Neural cell (in vitro differentiated cells): Measurements from ENCODE around the gene PPP1R12A. TPM values are rescaled to one million over a fixed set of nuclear protein-coding genes. Genes with fewer than 3 reads are reported as not detected.

Experiments used
- H2AFZ ChIP-seq: fragments of 200-600, 300-800 bp; sonication (generic), shearing (Covaris generic); 2 replicates; pipeline ENCODE4 v1.6.0; 2014; ENCODE audit warnings: low read depth, mild to moderate bottlenecking, antibody characterized with exemption, low read length, moderate library complexity
- H3F3A ChIP-seq: fragments of 200-600 bp; shearing (Covaris generic); 2 replicates; pipeline ENCODE4 v1.6.1; 2016; ENCODE audit warnings: mild to moderate bottlenecking, moderate library complexity, mixed read lengths, antibody characterized with exemption, low read length; ENCODE audit not compliant: insufficient read depth, poor library complexity, severe bottlenecking
- H3K27ac ChIP-seq: fragments of 200-600, 300-800 bp; sonication (generic), shearing (Covaris generic); 2 replicates; pipeline ENCODE4 v1.5.1; 2014; ENCODE audit warnings: mild to moderate bottlenecking, low read length, moderate library complexity
- H3K27me3 ChIP-seq: fragments of 300-800, 200-600 bp; sonication (generic), shearing (Covaris generic); 2 replicates; pipeline ENCODE4 v1.6.0; 2014; ENCODE audit warnings: mild to moderate bottlenecking, low read depth, low read length, moderate library complexity; ENCODE audit not compliant: insufficient read depth
- H3K36me3 ChIP-seq: fragments of 300-800, 200-600 bp; sonication (generic), shearing (Covaris generic); 2 replicates; pipeline ENCODE4 v1.5.1; 2014; ENCODE audit warnings: mild to moderate bottlenecking, antibody characterized with exemption, low read length, moderate library complexity; ENCODE audit not compliant: insufficient read depth
- H3K4me2 ChIP-seq: fragments of 300-800, 200-600 bp; sonication (generic), shearing (Covaris generic); 2 replicates; pipeline ENCODE4 v1.6.0; 2014; ENCODE audit warnings: mild to moderate bottlenecking, low read length
- H3K4me3 ChIP-seq: fragments of 300-800, 200-600 bp; sonication (generic), shearing (Covaris generic); 2 replicates; pipeline ENCODE4 v1.5.1; 2014; ENCODE audit warnings: mild to moderate bottlenecking, low read length, moderate library complexity
- H3K79me2 ChIP-seq: fragments of 200-600 bp; shearing (Covaris generic); replicated peaks from 2 replicates; pipeline ENCODE4 v1.6.0; 2014; ENCODE audit warnings: mild to moderate bottlenecking, low read length, moderate library complexity; ENCODE audit not compliant: insufficient read depth
- H3K9ac ChIP-seq: fragments of 300-800, 200-600 bp; sonication (generic), shearing (Covaris generic); 2 replicates; pipeline ENCODE4 v1.6.1; 2016; ENCODE audit warnings: mild to moderate bottlenecking, low read length, mixed read lengths
- H3K9me2 ChIP-seq: fragments of 200-600 bp; shearing (Covaris generic); 2 replicates; pipeline ENCODE4 v1.6.1; 2016; ENCODE audit warnings: mild to moderate bottlenecking, low read length, mixed read lengths; ENCODE audit not compliant: insufficient read depth
- H3K9me3 ChIP-seq: fragments of 200-600, 300-800 bp; sonication (generic), shearing (Covaris generic); 2 replicates; pipeline ENCODE4 v1.6.1; 2016; ENCODE audit warnings: mild to moderate bottlenecking, mixed run types, low read length, moderate library complexity, mixed read lengths
- H4K20me1 ChIP-seq: fragments of 200-600 bp; shearing (Covaris generic); 2 replicates; pipeline ENCODE4 v1.6.1; 2016; ENCODE audit warnings: mild to moderate bottlenecking, mixed run types; ENCODE audit not compliant: insufficient read depth
- CTCF ChIP-seq: fragments of 450-650 bp; IDR thresholded peaks from 2 replicates; pipeline ENCODE4 v1.5.1; 2014; ENCODE audit warnings: antibody characterized with exemption, mild to moderate bottlenecking, moderate library complexity; ENCODE audit not compliant: poor library complexity, severe bottlenecking
- EP300 ChIP-seq: fragments of 450-650 bp; conservative IDR thresholded peaks from 2 replicates; pipeline ENCODE4 v1.6.1; 2014; ENCODE audit warnings: antibody characterized with exemption, mild to moderate bottlenecking, moderate library complexity; ENCODE audit not compliant: poor library complexity, severe bottlenecking
- EZH2 ChIP-seq: fragments of 200-600, 300-800 bp; shearing (Covaris generic), sonication (generic); IDR thresholded peaks from 2 replicates; pipeline ENCODE4 v1.6.1; 2014; ENCODE audit warnings: antibody characterized with exemption, low read length, borderline replicate concordance, mild to moderate bottlenecking; ENCODE audit not compliant: insufficient read depth, poor library complexity, severe bottlenecking
- MXI1 ChIP-seq: fragments of 450-650 bp; conservative IDR thresholded peaks from 2 replicates; pipeline ENCODE4 v1.6.1; 2014; ENCODE audit warnings: antibody characterized with exemption, mild to moderate bottlenecking; ENCODE audit not compliant: poor library complexity, severe bottlenecking
- POLR2AphosphoS5 ChIP-seq: IDR thresholded peaks from 2 replicates; pipeline ENCODE4 v1.6.1; 2012
- RAD21 ChIP-seq: fragments of 450-650 bp; conservative IDR thresholded peaks from 2 replicates; pipeline ENCODE4 v1.6.1; 2014; ENCODE audit warnings: antibody characterized with exemption, mild to moderate bottlenecking, moderate library complexity
- SMC3 ChIP-seq: fragments of 450-650 bp; conservative IDR thresholded peaks from 2 replicates; pipeline ENCODE4 v1.6.1; 2014; ENCODE audit warnings: antibody characterized with exemption, mild to moderate bottlenecking, moderate library complexity; ENCODE audit not compliant: poor library complexity
- TAF1 ChIP-seq: IDR thresholded peaks from 2 replicates; pipeline ENCODE4 v1.6.1; 2012; ENCODE audit warnings: low read depth
- polyA plus RNA-seq: library from polyadenylated mRNA; depleted of rRNA; stranded (reverse); fragments of >200 nt; gene quantifications from 2 replicates; pipeline ENCODE4 v1.2.3, GENCODE V29; 2014
- TF ChIP-seq, protein P1 (sequence below): IDR thresholded peaks from 2 replicates; pipeline ENCODE4 v1.6.1; 2012; ENCODE audit warnings: borderline replicate concordance

The PPP1R12A gene
- polyA plus RNA-seq, 1 donor from 2014 or later = 68.2 TPM

- no peak overlapping the region for H2AFZ ChIP-seq
These were observed 196.8 kb downstream of the PPP1R12A start for GRCh38 chr12:79737875-79738718.

DNA sequence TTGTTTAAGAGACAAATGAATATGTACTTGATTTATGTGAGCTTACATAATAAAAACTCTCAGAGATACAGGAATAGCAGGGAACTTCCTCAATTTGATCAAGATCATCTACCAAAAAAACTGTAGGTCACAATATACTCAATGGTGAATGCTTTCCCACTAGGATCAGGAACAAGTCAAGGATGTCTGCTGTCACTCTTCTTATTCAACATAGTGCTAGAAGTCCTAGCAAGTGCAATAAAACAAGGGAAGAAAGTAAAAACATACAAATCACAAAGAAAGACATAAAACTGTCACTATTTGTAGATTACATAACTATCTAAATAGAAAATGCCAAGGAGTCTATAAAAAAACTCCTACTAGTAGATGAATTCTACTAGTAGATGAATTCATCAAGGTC, 202.3 kb downstream of the PPP1R12A start:
- Histone ChIP-seq H3K9ac (no peak overlapping the region), H3F3A (no peaks in the 10 kb centered on the region), H3K79me2 (no peaks in the 10 kb centered on the region), H3K27me3 (no peaks in the 10 kb centered on the region), H2AFZ (no peak overlapping the region), H3K27ac (no peak overlapping the region), H3K4me3 (no peak overlapping the region), H3K9me2 (no peaks in the 10 kb centered on the region), H3K4me2 (no peak overlapping the region), H3K36me3 (no peaks in the 10 kb centered on the region), H4K20me1 (no peaks in the 10 kb centered on the region), H3K9me3 (no peaks in the 10 kb centered on the region)
- TF ChIP-seq EZH2 (no peak), POLR2AphosphoS5 (no peak), CTCF (no peak), EP300 (no peak), MXI1 (no peak), RAD21 (no peak), TAF1 (no peak)

More at GRCh38 chr12:79737875-79738718, 196.8 kb downstream of the PPP1R12A start:
- Histone ChIP-seq H3K27me3 (no peaks in the 10 kb centered on the region), H4K20me1 (no peaks in the 10 kb centered on the region), H3K9me3 (no peaks in the 10 kb centered on the region), H3K4me2 (no peak overlapping the region), H3K27ac (no peak overlapping the region), H3K9ac (no peak overlapping the region), H3F3A (no peaks in the 10 kb centered on the region), H3K79me2 (no peaks in the 10 kb centered on the region), H3K4me3 (no peak overlapping the region), H3K9me2 (no peaks in the 10 kb centered on the region), H3K36me3 (no peaks in the 10 kb centered on the region)
- TF ChIP-seq CTCF (peak; percentile 71), POLR2AphosphoS5 (no peak), EP300 (no peak), TAF1 (no peak), MXI1 (no peak), EZH2 (no peak), SMC3 (peak; percentile 75), RAD21 (peak; percentile 65)
- TF ChIP-seq, protein P1, sequence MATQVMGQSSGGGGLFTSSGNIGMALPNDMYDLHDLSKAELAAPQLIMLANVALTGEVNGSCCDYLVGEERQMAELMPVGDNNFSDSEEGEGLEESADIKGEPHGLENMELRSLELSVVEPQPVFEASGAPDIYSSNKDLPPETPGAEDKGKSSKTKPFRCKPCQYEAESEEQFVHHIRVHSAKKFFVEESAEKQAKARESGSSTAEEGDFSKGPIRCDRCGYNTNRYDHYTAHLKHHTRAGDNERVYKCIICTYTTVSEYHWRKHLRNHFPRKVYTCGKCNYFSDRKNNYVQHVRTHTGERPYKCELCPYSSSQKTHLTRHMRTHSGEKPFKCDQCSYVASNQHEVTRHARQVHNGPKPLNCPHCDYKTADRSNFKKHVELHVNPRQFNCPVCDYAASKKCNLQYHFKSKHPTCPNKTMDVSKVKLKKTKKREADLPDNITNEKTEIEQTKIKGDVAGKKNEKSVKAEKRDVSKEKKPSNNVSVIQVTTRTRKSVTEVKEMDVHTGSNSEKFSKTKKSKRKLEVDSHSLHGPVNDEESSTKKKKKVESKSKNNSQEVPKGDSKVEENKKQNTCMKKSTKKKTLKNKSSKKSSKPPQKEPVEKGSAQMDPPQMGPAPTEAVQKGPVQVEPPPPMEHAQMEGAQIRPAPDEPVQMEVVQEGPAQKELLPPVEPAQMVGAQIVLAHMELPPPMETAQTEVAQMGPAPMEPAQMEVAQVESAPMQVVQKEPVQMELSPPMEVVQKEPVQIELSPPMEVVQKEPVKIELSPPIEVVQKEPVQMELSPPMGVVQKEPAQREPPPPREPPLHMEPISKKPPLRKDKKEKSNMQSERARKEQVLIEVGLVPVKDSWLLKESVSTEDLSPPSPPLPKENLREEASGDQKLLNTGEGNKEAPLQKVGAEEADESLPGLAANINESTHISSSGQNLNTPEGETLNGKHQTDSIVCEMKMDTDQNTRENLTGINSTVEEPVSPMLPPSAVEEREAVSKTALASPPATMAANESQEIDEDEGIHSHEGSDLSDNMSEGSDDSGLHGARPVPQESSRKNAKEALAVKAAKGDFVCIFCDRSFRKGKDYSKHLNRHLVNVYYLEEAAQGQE = no peak
